GM13976 (cell line): Measurements from ENCODE around the gene UMPS.

Source experiments
- DNase-seq: peaks from one replicate; pipeline ENCODE4 v3.0.0; 2012; ENCODE audit warnings: low spot score
- CTCF ChIP-seq: IDR thresholded peaks from 2 replicates; pipeline ENCODE4 v1.5.1; 2012; ENCODE audit warnings: borderline replicate concordance, mild to moderate bottlenecking; ENCODE audit not compliant: insufficient read depth; ENCODE audit errors: extremely low read depth, missing control alignments, control extremely low read depth
- in situ Hi-C: fragments of 300-500 bp; cut with MboI; formaldehyde crosslinking; loops from one replicate; pipeline ENCODE4 v1.12.0; 2022; ENCODE audit warnings: low sequenced_read_pairs, mixed read lengths, inconsistent platforms; ENCODE audit not compliant: unreplicated experiment

UMPS gene

GRCh38 chr3:124730129-124730940 is at the start of gene UMPS:
Gene UMPS (plus strand): TSS chr3:124730452. CDS start chr3:124730472, 20 bp downstream.
- peak; percentile 93 for DNase-seq
- TF ChIP-seq CTCF = no peak
- in situ Hi-C loops = no loop called here

- in situ Hi-C loops = loop anchor here (25.0 kb wide), 1 partner anchor 343 kb away; no protein-coding TSS in a partner anchor
- TF ChIP-seq CTCF = no peak
- no peak for DNase-seq
Observed at GRCh38 chr3:124680521-124680920, 49.7 kb upstream of the UMPS start.

GRCh38 chr3:124682263-124682662 is 48.0 kb upstream of the UMPS start:
- TF ChIP-seq CTCF = no peak
- no peak for DNase-seq
- in situ Hi-C loops = loop anchor here (25.0 kb wide), 1 partner anchor 345 kb away; no protein-coding TSS in a partner anchor

- no peak for DNase-seq
- TF ChIP-seq CTCF = no peak
- in situ Hi-C loops = loop anchor here (25.0 kb wide), 1 partner anchor 347 kb away; no protein-coding TSS in a partner anchor
Observed at GRCh38 chr3:124684459-124684858, 45.8 kb upstream of the UMPS start.

- TF ChIP-seq CTCF = no peak
- no peak for DNase-seq
- in situ Hi-C loops = loop anchor here (5.0 to 25.0 kb wide), 2 partner anchors 108 to 348 kb away; no protein-coding TSS in a partner anchor
Observed at GRCh38 chr3:124685067-124685466, 45.2 kb upstream of the UMPS start.

- DNase-seq = no peak
- in situ Hi-C loops = loop anchor here (5.0 to 25.0 kb wide), 2 partner anchors 108 to 348 kb away; no protein-coding TSS in a partner anchor
- no peak for TF ChIP-seq CTCF
Observed at GRCh38 chr3:124685481-124685880, 44.8 kb upstream of the UMPS start.
